Measurements from ENCODE around the gene NRXN2. TPM values are rescaled to one million over a fixed set of nuclear protein-coding genes. Genes with fewer than 3 reads are reported as not detected.

Gene NRXN2
- total and polyA plus RNA-seq, 2 of the 13 experiments (the other 11 are each of a cell fraction or from before 2014, with no cell fraction given): not detected

- TF ChIP-seq FUBP1 (CRISPR knock-in tag; IDR thresholded peaks at IDR 0.05; ENCODE audit: borderline replicate concordance): no peak
Observed at GRCh38 chr11:64754919-64755662, 32.1 kb upstream of the NRXN2 start (continued).

GRCh38 chr11:64754124-64754918, 31.3 kb upstream of the NRXN2 start:
- POLR2A ChIA-PET: no interaction called here
- no peak for DNase-seq (ENCODE audit: low spot score)
- Histone ChIP-seq H3K79me2 (ENCODE audit: insufficient read depth, low read length) (no peaks in the 10 kb centered on the region), H3K9me3 (ENCODE audit: low read length) (no peaks in the 10 kb centered on the region), H3K4me2 (ENCODE audit: low read depth, low read length) (no peak overlapping the region), H3K9ac (ENCODE audit: insufficient read depth, low read depth, low read length) (no peak overlapping the region), H3K36me3 (replicated peaks in 1 of 2; ENCODE audit: control insufficient read depth in 1 of 2, insufficient read depth in 2 of 2, low read length in 2 of 2) (no peaks in the 10 kb centered on the region), H3K4me1 (ENCODE audit: insufficient read depth, low read length) (peaks cover 35% of the 10 kb centered on the region), H3K27me3 (ENCODE audit: control insufficient read depth in 1 of 2, insufficient read depth in 2 of 2, low read length in 2 of 2) (peaks cover 3 to 15% of the 10 kb centered on the region in 2 experiments; a peak in 3 of 5 replicates), H3K27ac (ENCODE audit: extremely low read length, insufficient read depth, low read length) (no peak overlapping the region), H2AFZ (ENCODE audit: low read length) (no peak overlapping the region), H4K20me1 (ENCODE audit: insufficient read depth, low read length) (no peaks in the 10 kb centered on the region), H3K4me3 (replicated peaks in 1 of 3; ENCODE audit: insufficient read depth in 1 of 3, low read depth in 2 of 3, low read length in 3 of 3) (no peak overlapping the region)
- FAIRE-seq: no peak
- ATAC-seq: no peak
- in situ Hi-C loops (cut with HindIII; ENCODE audit: extremely low pct_ligation_motif_present, low pct_unique_long_range_greater_than_20kb): no loop called here
- no TSS peak for BruUV-seq (replicated peaks)
- intact Hi-C loops (cut with micrococcal nuclease; ENCODE audit: unreplicated experiment): no loop called here
- 37% methylated on average over 22 of the region's 26 CpGs for WGBS (ENCODE audit: low lambda C conversion rate)
- CTCF ChIA-PET (ENCODE audit: low intra/inter-chr PET ratio, low total read pairs): no interaction called here
- TF ChIP-seq NBN (conservative IDR thresholded peaks at IDR 0.05) (no peak), ZNF503 (CRISPR knock-in tag; IDR thresholded peaks at IDR 0.05) (no peak), RAD21 (CRISPR knock-in tag; IDR thresholded peaks at IDR 0.05) (no peak), TOE1 (CRISPR knock-in tag; IDR thresholded peaks at IDR 0.05) (no peak), ZNF275 (CRISPR knock-in tag; IDR thresholded peaks at IDR 0.05; ENCODE audit: borderline replicate concordance) (no peak), ZNF883 (CRISPR knock-in tag; IDR thresholded peaks at IDR 0.05; ENCODE audit: not compliant biosample characterization) (no peak), ZNF713 (CRISPR knock-in tag; IDR thresholded peaks at IDR 0.05) (no peak), ZNF121 (CRISPR knock-in tag; IDR thresholded peaks at IDR 0.05) (no peak), NPAS2 (CRISPR knock-in tag; IDR thresholded peaks at IDR 0.05; ENCODE audit: borderline replicate concordance) (no peak), NFYC (CRISPR knock-in tag; IDR thresholded peaks at IDR 0.05) (no peak), NFIB (CRISPR knock-in tag; IDR thresholded peaks at IDR 0.05; ENCODE audit: borderline replicate concordance) (no peak), SMAD3 (CRISPR knock-in tag; IDR thresholded peaks at IDR 0.05) (no peak), AHR (CRISPR knock-in tag; IDR thresholded peaks at IDR 0.05) (no peak), RFXANK (CRISPR knock-in tag; IDR thresholded peaks at IDR 0.05) (no peak), MXI1 (IDR thresholded peaks at IDR 0.05; ENCODE audit: borderline replicate concordance, low read depth, low read length) (no peak), SMYD3 (CRISPR knock-in tag; IDR thresholded peaks at IDR 0.05) (no peak), HOXA5 (CRISPR knock-in tag; IDR thresholded peaks at IDR 0.05) (no peak), ZNF44 (CRISPR knock-in tag; IDR thresholded peaks at IDR 0.05) (no peak)
